ENCODE measurements around the gene NDUFV1. TPM values are rescaled to one million over a fixed set of nuclear protein-coding genes. Genes with fewer than 3 reads are reported as not detected.

NDUFV1 gene
- total RNA-seq (2012; rRNA removed) (119 and 120 TPM in 2 replicates), polyA plus RNA-seq (2012; rRNA removed) (133 and 148 TPM in 2 replicates), Bru-seq, nascent RNA (percentile 76 among the genes with signal in this experiment), BruChase-seq, experiment 1, labeled RNA remaining after a 6-hour chase (percentile 89 among the genes with signal in this experiment), BruChase-seq, experiment 2, labeled RNA remaining after a 2-hour chase (percentile 84 among the genes with signal in this experiment)
- 171 and 178 TPM in 2 replicates for polyA plus RNA-seq (2012; cell fraction: cytosol; rRNA removed)
- 491 and 899 TPM in 2 replicates for polyA plus RNA-seq (2012; cell fraction: nucleus; rRNA removed; ENCODE audit: low replicate concordance)
- long read RNA-seq, transcript NDUFV1-228 (2 exons, 573 nt): minor isoform, 5 of 161 reads
- long read RNA-seq, transcript NDUFV1-201 (10 exons, 1,596 nt): major isoform, 83 of 161 reads
- long read RNA-seq, partial matches to known transcripts: 55 of 161 reads
- long read RNA-seq, other reads (novel, unspliced or antisense): 16 of 161 reads

- peak within 1 kb of the TSS; percentile 93 for H2AK9ac ChIP-seq (replicated peaks; ENCODE audit: low read depth, low read length, poor library complexity)
- CTCF ChIA-PET: no interaction called here
- peak within 1 kb of the TSS; percentile 91 for H3K4me3 ChIP-seq (ENCODE audit: insufficient read depth, low read depth, low read length)
- H3K36me3 ChIP-seq (ENCODE audit: control insufficient read depth, insufficient read depth, low read length): peaks cover 22% of the 10 kb centered on the region
- no TSS peak for BruUV-seq (replicated peaks)
- no peak within 1 kb of the TSS for H2BK15ac ChIP-seq (ENCODE audit: low read depth, low read length)
- peak within 1 kb of the TSS; percentile 69 for H3K27ac ChIP-seq (ENCODE audit: insufficient read depth, low read length)
- H3K9me1 ChIP-seq (ENCODE audit: insufficient read depth, low read length): no peaks in the 10 kb centered on the region
- POLR2A ChIA-PET (ENCODE audit: unreplicated experiment): no interaction called here
- peak within 1 kb of the TSS; percentile 82 for H4K5ac ChIP-seq (ENCODE audit: low read depth, low read length)
- H3K4me1 ChIP-seq (ENCODE audit: control insufficient read depth, insufficient read depth, low read length): peaks cover 6% of the 10 kb centered on the region; the same call in 1 of the 2 replicates
- dilution Hi-C loops (cut with HindIII; ENCODE audit: low sequenced_read_pairs, unreplicated experiment): no loop called here
- H4K8ac ChIP-seq (ENCODE audit: low read depth in 2 of 2, low read length in 2 of 2): peak within 1 kb of the TSS; percentile 86 to 94
- H4K20me1 ChIP-seq (ENCODE audit: insufficient read depth, low read length): no peaks in the 10 kb centered on the region
- TF ChIP-seq POLR2A (IDR thresholded peaks at IDR 0.05; ENCODE audit: low read depth, low read length): peak; percentile 73; the same call in 1 of the 2 replicates
- TF ChIP-seq MXI1 (IDR thresholded peaks at IDR 0.05; ENCODE audit: borderline replicate concordance, low read depth, low read length): peak; percentile 70
- TF ChIP-seq CTCF (conservative IDR thresholded peaks at IDR 0.05; ENCODE audit: low read depth, low read length): peak; percentile 73
- TF ChIP-seq, protein P1, sequence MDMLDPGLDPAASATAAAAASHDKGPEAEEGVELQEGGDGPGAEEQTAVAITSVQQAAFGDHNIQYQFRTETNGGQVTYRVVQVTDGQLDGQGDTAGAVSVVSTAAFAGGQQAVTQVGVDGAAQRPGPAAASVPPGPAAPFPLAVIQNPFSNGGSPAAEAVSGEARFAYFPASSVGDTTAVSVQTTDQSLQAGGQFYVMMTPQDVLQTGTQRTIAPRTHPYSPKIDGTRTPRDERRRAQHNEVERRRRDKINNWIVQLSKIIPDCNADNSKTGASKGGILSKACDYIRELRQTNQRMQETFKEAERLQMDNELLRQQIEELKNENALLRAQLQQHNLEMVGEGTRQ (IDR thresholded peaks at IDR 0.05; ENCODE audit: low read depth, low read length): peak; percentile 56
- 0 out of 2 replicates have a peak, but pooled peaks have one; percentile 3 for TF ChIP-seq FOS (IDR thresholded peaks at IDR 0.05; ENCODE audit: low read depth, low read length)
- peak; percentile 27; the same call in 1 of the 2 replicates for TF ChIP-seq RAD21 (IDR thresholded peaks at IDR 0.05; ENCODE audit: low read length)
- TF ChIP-seq NFE2L2 (IDR thresholded peaks at IDR 0.05; ENCODE audit: low read depth, low read length): no peak
- peak; percentile 67; the same call in 1 of the 2 replicates for TF ChIP-seq MAZ (IDR thresholded peaks at IDR 0.05; ENCODE audit: borderline replicate concordance, low read depth, low read length)
- TF ChIP-seq CHD1 (IDR thresholded peaks at IDR 0.05; ENCODE audit: low read depth, low read length): no peak
- H3K18ac ChIP-seq (ENCODE audit: low read depth, low read length): 0 out of 2 replicates have a peak within 1 kb of the TSS, but pooled peaks have one; percentile 7
- H3K56ac ChIP-seq (ENCODE audit: extremely low read depth, insufficient read depth, low read length): 0 out of 2 replicates have a peak within 1 kb of the TSS, but pooled peaks have one; percentile 10
- H3K14ac ChIP-seq (replicated peaks; ENCODE audit: low read depth, low read length): peak within 1 kb of the TSS; percentile 66
- in situ Hi-C loops (cut with MboI; ENCODE audit: low sequenced_read_pairs): no loop called here
- intact Hi-C loops (cut with micrococcal nuclease): no loop called here
- H4K91ac ChIP-seq (ENCODE audit: insufficient read depth, low read depth, low read length): peak within 1 kb of the TSS; percentile 50; the same call in 1 of the 2 replicates
- H2BK120ac ChIP-seq (ENCODE audit: low read depth, low read length): no peak within 1 kb of the TSS
- peak within 1 kb of the TSS; percentile 33 for H2AK5ac ChIP-seq (ENCODE audit: low read depth, low read length)
- H2BK5ac ChIP-seq (ENCODE audit: low read depth, low read length, poor library complexity, severe bottlenecking): peak within 1 kb of the TSS; percentile 63
- 0% methylated on average over 45 of the region's 69 CpGs; no CpG with 5 or more reads in 1 of the 2 experiments for WGBS, 2 experiments (ENCODE audit: extremely low coverage in 2 of 2, insufficient read length in 1 of 2)
- peak within 1 kb of the TSS; percentile 88 for H3K4ac ChIP-seq (ENCODE audit: low read depth, low read length)
- H3K9me3 ChIP-seq (ENCODE audit: control insufficient read depth, insufficient read depth, low read length): 0 out of 2 replicates have a peak, but pooled peaks cover 4% of the 10 kb centered on the region
- H3K4me2 ChIP-seq (ENCODE audit: low read depth, low read length): peak within 1 kb of the TSS; percentile 97
- ATAC-seq (ENCODE audit: low read depth): peak; percentile 100
- H2AFZ ChIP-seq (replicated peaks; ENCODE audit: low read length, poor library complexity): peak within 1 kb of the TSS; percentile 96
- peaks cover 18 to 22% of the 10 kb centered on the region in 2 experiments for H3K79me1 ChIP-seq (ENCODE audit: low read depth in 1 of 2, low read length in 2 of 2)
- H2BK20ac ChIP-seq (ENCODE audit: low read depth, low read length): no peak within 1 kb of the TSS
- H3K27me3 ChIP-seq (ENCODE audit: control insufficient read depth, insufficient read depth, low read length): peaks cover 2% of the 10 kb centered on the region; the same call in 1 of the 2 replicates
- H3K9ac ChIP-seq (ENCODE audit: low read depth, low read length): peak within 1 kb of the TSS; percentile 82
- no peak within 1 kb of the TSS for H3K23ac ChIP-seq (ENCODE audit: low read depth, low read length)
- DNase-seq: peak; percentile 87
Measured at GRCh38 chr11:67606492-67607295, at the start of gene NDUFV1. NDUFV1 (plus strand) TSS chr11:67606936; CDS start chr11:67607005, 69 bp downstream.
